HepG2 (cell line): ENCODE data around the gene CRYZL1. TPM values are rescaled to one million over a fixed set of nuclear protein-coding genes. Genes with fewer than 3 reads are reported as not detected.

ENCODE experiments used
- ATAC-seq: fragments of 200-7000 bp; cut with Tn5 transposase; 3 replicates; pipeline ENCODE4 v1.9.1; 2020; ENCODE audit warnings: mild to moderate bottlenecking, moderate library complexity
- BruUV-seq: library from RNA; stranded (reverse); fragments of 400-500 nt; replicated peaks from 2 replicates; lab custom pipeline; 2021; lab: Mats Ljungman, UMichigan
- CTCF ChIA-PET: fragments of 300-600 bp; formaldehyde crosslinking; extraction: SDS; loops from one replicate; lab custom pipeline; 2021; ENCODE audit warnings: low total read pairs, inconsistent platforms, low intra/inter-chr PET ratio; lab: Yijun Ruan, JAX
- POLR2A ChIA-PET: fragments of 350-600 bp; sonication (Branson Sonifier 250); formaldehyde crosslinking; loops from one replicate; lab custom pipeline; 2020; ENCODE audit warnings: antibody characterized with exemption, inconsistent platforms; lab: Yijun Ruan, JAX
- DNase-seq: peaks from one replicate; pipeline ENCODE4 v3.0.0-alpha.2; 2015; ENCODE audit warnings: low spot score
- FAIRE-seq: peaks from 3 replicates; lab custom pipeline; 2011; peaks lifted over from hg19 to GRCh38; lab: Jason Lieb, UNC
- H2AFZ ChIP-seq: one replicate; pipeline ENCODE4 v1.6.1; 2011; ENCODE audit warnings: low read length, inconsistent platforms
- H3K27ac ChIP-seq: fragments of 300-600 bp; 3 replicates; pipeline ENCODE4 v1.8.0; 2011; ENCODE audit warnings: mixed run types, mild to moderate bottlenecking, mixed read lengths, low read length, inconsistent platforms; ENCODE audit not compliant: insufficient read depth; ENCODE audit errors: extremely low read length
- H3K27me3 ChIP-seq, 2 experiments: fragments of 200-600 bp in 1 of 2; 2 replicates in 1 of 2; 3 replicates in 1 of 2; pipeline versions ENCODE4 v1.6.0 to v1.8.0; 2011; ENCODE audit warnings: low read length in 2 of 2, mild to moderate bottlenecking in 2 of 2, moderate library complexity in 2 of 2, inconsistent platforms in 1 of 2; ENCODE audit not compliant: insufficient read depth in 2 of 2, control insufficient read depth in 1 of 2
- H3K36me3 ChIP-seq, 2 experiments: fragments of 200-600 bp in 1 of 2; replicated peaks in 1 of 2; 2 replicates in 1 of 2; 3 replicates in 1 of 2; pipeline versions ENCODE4 v1.5.1 to v1.8.0; 2011; ENCODE audit warnings: low read length in 2 of 2, inconsistent platforms in 1 of 2; ENCODE audit not compliant: insufficient read depth in 2 of 2, control insufficient read depth in 1 of 2
- H3K4me1 ChIP-seq: 2 replicates; pipeline ENCODE4 v1.5.1; 2012; ENCODE audit warnings: low read length, inconsistent platforms; ENCODE audit not compliant: insufficient read depth
- H3K4me2 ChIP-seq: 2 replicates; pipeline ENCODE4 v1.6.0; 2011; ENCODE audit warnings: low read depth, low read length, inconsistent platforms
- H3K4me3 ChIP-seq, 3 experiments: fragments of 200-600 bp in 1 of 3; sonication (generic), shearing (Covaris generic) in 1 of 3; replicated peaks in 1 of 3; 2 replicates each; pipeline ENCODE4 v1.5.1; 2011 to 2016; ENCODE audit warnings: low read length in 3 of 3, inconsistent platforms in 2 of 3, low read depth in 2 of 3, mild to moderate bottlenecking in 2 of 3, control low read depth in 1 of 3, mixed read lengths in 1 of 3; ENCODE audit not compliant: insufficient read depth in 1 of 3
- H3K79me2 ChIP-seq: one replicate; pipeline ENCODE4 v1.6.1; 2011; ENCODE audit warnings: low read length, inconsistent platforms; ENCODE audit not compliant: insufficient read depth
- H3K9ac ChIP-seq: 2 replicates; pipeline ENCODE4 v1.6.0; 2011; ENCODE audit warnings: mild to moderate bottlenecking, low read depth, low read length, inconsistent platforms; ENCODE audit not compliant: insufficient read depth
- H3K9me3 ChIP-seq: 2 replicates; pipeline ENCODE4 v1.5.1; 2012; ENCODE audit warnings: mild to moderate bottlenecking, low read length
- H4K20me1 ChIP-seq: 2 replicates; pipeline ENCODE4 v1.6.0; 2011; ENCODE audit warnings: inconsistent platforms, mild to moderate bottlenecking, low read length, moderate library complexity; ENCODE audit not compliant: insufficient read depth
- EP300 ChIP-seq, 3 experiments: sonication (generic) in 1 of 3; formaldehyde crosslinking in 1 of 3; IDR thresholded peaks; 2 replicates each; pipeline versions ENCODE4 v1.5.1 to v1.6.1; 2011 to 2020; ENCODE audit warnings: low read depth in 2 of 3, low read length in 2 of 3, borderline replicate concordance in 1 of 3, improper control_type of control experiment in 1 of 3, mild to moderate bottlenecking in 1 of 3, missing genetic modification reagents in 1 of 3, moderate library complexity in 1 of 3
- GABPA ChIP-seq, 2 experiments: IDR thresholded peaks; 2 replicates each; pipeline ENCODE4 v1.6.1; 2011 to 2016; ENCODE audit warnings: low read depth in 2 of 2, low read length in 1 of 2, missing biosample characterization in 1 of 2, missing genetic modification characterization in 1 of 2
- HINFP ChIP-seq: sonication (generic); formaldehyde crosslinking; IDR thresholded peaks from 2 replicates; pipeline ENCODE4 v1.4.0; 2020; ENCODE audit warnings: low read depth, mild to moderate bottlenecking, missing genetic modification reagents
- HMGXB4 ChIP-seq, 2 experiments: sonication (generic) in 1 of 2; formaldehyde crosslinking in 1 of 2; IDR thresholded peaks; 2 replicates each; pipeline versions ENCODE4 v1.4.0 to v1.6.1; 2018 to 2020; ENCODE audit warnings: missing genetic modification reagents in 2 of 2, borderline replicate concordance in 1 of 2, low read depth in 1 of 2, mild to moderate bottlenecking in 1 of 2, missing biosample characterization in 1 of 2
- NFE2L1 ChIP-seq: sonication (generic); formaldehyde crosslinking; IDR thresholded peaks from 2 replicates; pipeline ENCODE4 v1.4.0; 2020; ENCODE audit warnings: missing genetic modification reagents, mild to moderate bottlenecking, borderline replicate concordance
- ZBTB7A ChIP-seq: sonication (generic); formaldehyde crosslinking; IDR thresholded peaks from 2 replicates; pipeline ENCODE4 v1.8.0; 2022; ENCODE audit warnings: mild to moderate bottlenecking, missing genetic modification reagents
- ZNF382 ChIP-seq: sonication (generic); formaldehyde crosslinking; IDR thresholded peaks from 2 replicates; pipeline ENCODE4 v1.5.0; 2020; ENCODE audit warnings: missing genetic modification reagents, mild to moderate bottlenecking, borderline replicate concordance
- ZNF530 ChIP-seq: sonication (generic); formaldehyde crosslinking; IDR thresholded peaks from 2 replicates; pipeline ENCODE4 v1.5.0; 2020; ENCODE audit warnings: low read depth, mild to moderate bottlenecking, missing genetic modification reagents
- ZNF749 ChIP-seq: sonication (generic); formaldehyde crosslinking; IDR thresholded peaks from 2 replicates; pipeline ENCODE4 v1.8.0; 2022; ENCODE audit warnings: mild to moderate bottlenecking, missing genetic modification reagents, moderate library complexity, borderline replicate concordance
- ZNF83 ChIP-seq: sonication (generic); formaldehyde crosslinking; IDR thresholded peaks from 2 replicates; pipeline ENCODE4 v1.4.0; 2020; ENCODE audit warnings: missing genetic modification reagents, mild to moderate bottlenecking, borderline replicate concordance
- ZSCAN21 ChIP-seq: sonication (generic); formaldehyde crosslinking; IDR thresholded peaks from 2 replicates; pipeline ENCODE4 v1.8.0; 2022; ENCODE audit warnings: mild to moderate bottlenecking, missing genetic modification reagents, moderate library complexity, borderline replicate concordance
- ZSCAN25 ChIP-seq: sonication (generic); formaldehyde crosslinking; IDR thresholded peaks from 2 replicates; pipeline ENCODE4 v1.8.0; 2022; ENCODE audit warnings: mild to moderate bottlenecking, missing genetic modification reagents
- WGBS: methylation state at CpG from one replicate; pipeline ENCODE4 v1.1.6; 2017; ENCODE audit warnings: low lambda C conversion rate; 5-methylcytosine and 5-hydroxymethylcytosine counted together
- in situ Hi-C: cut with HindIII; loops from 2 replicates; pipeline ENCODE4 v1.10.0; 2017; ENCODE audit warnings: low pct_unique_long_range_greater_than_20kb; ENCODE audit not compliant: extremely low pct_ligation_motif_present
- intact Hi-C: fragments of 100-400 bp; cut with micrococcal nuclease; formaldehyde crosslinking; loops from one replicate; pipeline ENCODE4 v1.10.0; 2022; ENCODE audit not compliant: unreplicated experiment
- polyA plus RNA-seq, 8 experiments: library from polyadenylated mRNA; depleted of rRNA in 3 of 8; stranded (reverse) in 7 of 8; unstranded in 1 of 8; fragments of >200 nt; fragmentation: Illumina TruSeq in 4 of 8; extraction: Trizol in 4 of 8; gene quantifications; 2 replicates each; pipeline versions ENCODE4 v1.2.1 to v1.2.3, GENCODE V29; 2011 to 2016; ENCODE audit warnings: low read depth in 4 of 8, missing spikeins in 1 of 8, mixed read lengths in 1 of 8; ENCODE audit not compliant: insufficient read depth in 1 of 8
- total RNA-seq, 5 experiments: library from RNA; depleted of rRNA; stranded (reverse); fragments of >200 nt; fragmentation: Illumina TruSeq; extraction: Trizol; gene quantifications; 2 replicates each; pipeline ENCODE4 v1.2.3, GENCODE V29; 2016; ENCODE audit warnings: low read depth in 1 of 5
- TF ChIP-seq, protein P1 (sequence below): sonication (generic); formaldehyde crosslinking; IDR thresholded peaks from 2 replicates; pipeline ENCODE4 v1.8.0; 2022; ENCODE audit warnings: missing genetic modification reagents, mild to moderate bottlenecking, moderate library complexity, borderline replicate concordance
- TF ChIP-seq, protein P2 (sequence below): sonication (generic); formaldehyde crosslinking; IDR thresholded peaks from 2 replicates; pipeline ENCODE4 v1.5.0; 2020; ENCODE audit warnings: missing genetic modification reagents
- TF ChIP-seq, protein P3 (sequence below): sonication (generic); formaldehyde crosslinking; IDR thresholded peaks from 2 replicates; pipeline ENCODE4 v1.4.0; 2020; ENCODE audit warnings: mild to moderate bottlenecking, missing genetic modification reagents

Gene CRYZL1
- total and polyA plus RNA-seq, 2 of the 13 experiments (the other 11 are each of a cell fraction or from before 2014, with no cell fraction given): 20.3 to 27.7 TPM

- no peak overlapping the region for H3K27ac ChIP-seq
- H3K79me2 ChIP-seq: peaks cover 6% of the 10 kb centered on the region
- H3K36me3 ChIP-seq: peaks cover 7 to 37% of the 10 kb centered on the region in 2 experiments
- DNase-seq: no peak
- no peaks in the 10 kb centered on the region for H4K20me1 ChIP-seq
- intact Hi-C loops: no loop called here
- H3K27me3 ChIP-seq: no peaks in the 10 kb centered on the region; a peak in 1 of 5 replicates
- in situ Hi-C loops: no loop called here
- H3K9me3 ChIP-seq: no peaks in the 10 kb centered on the region
- no peak overlapping the region for H2AFZ ChIP-seq
- WGBS: 97% methylated on average over 2 of the region's 2 CpGs
- no TSS peak for BruUV-seq
- H3K4me1 ChIP-seq: peaks cover 27% of the 10 kb centered on the region
- ChIA-PET POLR2A (no interaction called here), CTCF (no interaction called here)
- no peak for ATAC-seq
- no peak overlapping the region for H3K4me3 ChIP-seq
- no peak for FAIRE-seq
- H3K4me2 ChIP-seq: no peak overlapping the region
- no peak overlapping the region for H3K9ac ChIP-seq
- TF ChIP-seq HINFP (CRISPR knock-in tag) (no peak), GABPA (IDR thresholded peaks at IDR 0.05; ENCODE audit: low read depth, low read length) (no peak), GABPA (CRISPR knock-in tag; IDR thresholded peaks at IDR 0.05; ENCODE audit: low read depth) (no peak), ZNF530 (CRISPR knock-in tag) (no peak), HMGXB4 (CRISPR knock-in tag; IDR thresholded peaks at IDR 0.05; ENCODE audit: borderline replicate concordance in 1 of 2, low read depth in 1 of 2) (no peak), ZNF749 (no peak), ZNF382 (CRISPR knock-in tag) (no peak), ZSCAN25 (CRISPR knock-in tag) (no peak), NFE2L1 (CRISPR knock-in tag) (no peak), ZSCAN21 (CRISPR knock-in tag) (no peak), ZNF83 (CRISPR knock-in tag) (no peak), ZBTB7A (CRISPR knock-in tag) (no peak), EP300 (IDR thresholded peaks at IDR 0.05; ENCODE audit: low read depth in 2 of 2, low read length in 2 of 2) (no peak), EP300 (CRISPR knock-in tag; IDR thresholded peaks at IDR 0.05; ENCODE audit: borderline replicate concordance) (no peak)
- TF ChIP-seq, protein P1, sequence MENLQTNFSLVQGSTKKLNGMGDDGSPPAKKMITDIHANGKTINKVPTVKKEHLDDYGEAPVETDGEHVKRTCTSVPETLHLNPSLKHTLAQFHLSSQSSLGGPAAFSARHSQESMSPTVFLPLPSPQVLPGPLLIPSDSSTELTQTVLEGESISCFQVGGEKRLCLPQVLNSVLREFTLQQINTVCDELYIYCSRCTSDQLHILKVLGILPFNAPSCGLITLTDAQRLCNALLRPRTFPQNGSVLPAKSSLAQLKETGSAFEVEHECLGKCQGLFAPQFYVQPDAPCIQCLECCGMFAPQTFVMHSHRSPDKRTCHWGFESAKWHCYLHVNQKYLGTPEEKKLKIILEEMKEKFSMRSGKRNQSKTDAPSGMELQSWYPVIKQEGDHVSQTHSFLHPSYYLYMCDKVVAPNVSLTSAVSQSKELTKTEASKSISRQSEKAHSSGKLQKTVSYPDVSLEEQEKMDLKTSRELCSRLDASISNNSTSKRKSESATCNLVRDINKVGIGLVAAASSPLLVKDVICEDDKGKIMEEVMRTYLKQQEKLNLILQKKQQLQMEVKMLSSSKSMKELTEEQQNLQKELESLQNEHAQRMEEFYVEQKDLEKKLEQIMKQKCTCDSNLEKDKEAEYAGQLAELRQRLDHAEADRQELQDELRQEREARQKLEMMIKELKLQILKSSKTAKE: no peak
- TF ChIP-seq, protein P2, sequence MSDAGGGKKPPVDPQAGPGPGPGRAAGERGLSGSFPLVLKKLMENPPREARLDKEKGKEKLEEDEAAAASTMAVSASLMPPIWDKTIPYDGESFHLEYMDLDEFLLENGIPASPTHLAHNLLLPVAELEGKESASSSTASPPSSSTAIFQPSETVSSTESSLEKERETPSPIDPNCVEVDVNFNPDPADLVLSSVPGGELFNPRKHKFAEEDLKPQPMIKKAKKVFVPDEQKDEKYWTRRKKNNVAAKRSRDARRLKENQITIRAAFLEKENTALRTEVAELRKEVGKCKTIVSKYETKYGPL (CRISPR knock-in tag): no peak
- TF ChIP-seq, protein P3, sequence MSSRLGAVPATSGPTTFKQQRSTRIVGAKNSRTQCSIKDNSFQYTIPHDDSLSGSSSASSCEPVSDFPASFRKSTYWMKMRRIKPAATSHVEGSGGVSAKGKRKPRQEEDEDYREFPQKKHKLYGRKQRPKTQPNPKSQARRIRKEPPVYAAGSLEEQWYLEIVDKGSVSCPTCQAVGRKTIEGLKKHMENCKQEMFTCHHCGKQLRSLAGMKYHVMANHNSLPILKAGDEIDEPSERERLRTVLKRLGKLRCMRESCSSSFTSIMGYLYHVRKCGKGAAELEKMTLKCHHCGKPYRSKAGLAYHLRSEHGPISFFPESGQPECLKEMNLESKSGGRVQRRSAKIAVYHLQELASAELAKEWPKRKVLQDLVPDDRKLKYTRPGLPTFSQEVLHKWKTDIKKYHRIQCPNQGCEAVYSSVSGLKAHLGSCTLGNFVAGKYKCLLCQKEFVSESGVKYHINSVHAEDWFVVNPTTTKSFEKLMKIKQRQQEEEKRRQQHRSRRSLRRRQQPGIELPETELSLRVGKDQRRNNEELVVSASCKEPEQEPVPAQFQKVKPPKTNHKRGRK (CRISPR knock-in tag): no peak
Observed at GRCh38 chr21:33566514-33566913, 75.0 kb downstream of the CRYZL1 start.
